Measurements from ENCODE around the gene B2M.
A peak's percentile ranks its signal among the peaks of the same experiment; 100 is the strongest.
"Not testable (repeated sequence)": the region's sequence is repeated elsewhere in the genome, so short reads cannot be mapped to it uniquely, and the experiment has no call there.

The B2M gene

DNA sequence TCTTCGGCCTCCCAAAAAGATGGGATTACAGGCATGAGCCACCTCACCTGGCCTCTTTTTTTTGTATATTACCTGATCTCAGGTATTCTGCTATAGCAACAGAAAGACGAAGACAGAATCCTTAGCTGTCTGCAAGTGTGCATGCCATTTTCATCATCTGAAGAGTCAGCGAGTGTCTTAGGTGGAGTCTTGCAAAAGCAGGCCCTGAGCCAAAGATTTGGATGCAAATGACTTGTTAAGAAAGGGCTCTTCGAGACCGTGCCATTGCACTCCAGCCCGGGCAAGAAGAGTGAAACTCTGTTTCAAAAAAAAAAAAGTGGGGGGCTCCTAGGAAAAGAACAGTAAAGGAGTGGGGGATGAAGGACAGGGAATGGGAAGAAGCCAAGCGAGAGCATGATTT is 14.8 kb downstream of the B2M start:
- DNase-seq (ENCODE audit: low read depth in 2 of 2) = no peak

DNA sequence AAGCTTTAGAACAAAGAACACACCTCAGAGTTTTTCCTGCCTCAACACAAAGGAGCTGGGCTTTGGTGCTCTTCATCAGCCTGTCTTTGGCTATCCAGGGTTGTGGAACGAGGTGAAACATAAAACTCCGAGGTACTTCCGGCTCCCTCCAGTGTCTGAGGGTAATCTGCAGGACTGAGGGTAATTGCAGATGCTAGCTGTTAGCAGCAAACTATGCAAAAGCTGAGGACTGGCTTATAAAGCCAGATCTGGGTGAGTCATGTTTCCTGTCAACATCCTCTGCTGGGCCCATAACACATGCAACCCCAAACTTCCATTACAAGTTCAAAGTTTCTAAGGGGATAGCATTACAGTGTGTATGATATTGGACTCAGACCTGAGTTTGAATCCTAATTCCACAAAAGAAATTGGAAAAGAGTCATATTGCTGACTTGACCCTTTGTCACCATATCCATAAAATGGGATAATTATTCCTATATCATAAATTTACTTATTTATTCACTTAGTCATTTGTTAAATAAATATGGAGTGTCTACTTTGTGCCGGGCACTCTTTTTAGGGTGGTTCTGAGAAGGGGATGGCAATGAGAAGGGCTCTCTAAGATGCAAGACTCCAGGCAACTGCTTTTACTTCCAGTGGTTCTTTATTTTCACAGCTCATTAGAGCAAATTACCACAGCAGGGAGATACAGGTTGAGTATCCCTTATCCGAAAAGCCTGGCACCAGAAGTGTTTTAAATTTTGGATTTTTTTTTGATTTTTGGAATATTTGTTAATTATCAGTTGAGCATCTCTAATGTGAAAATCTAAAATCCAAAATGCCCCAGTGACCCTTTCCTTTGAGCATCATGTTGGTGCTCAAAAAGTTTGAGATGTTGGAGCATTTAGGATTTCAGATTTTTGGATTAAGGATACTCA is 15.5 kb downstream of the B2M start:
- DNase-seq (ENCODE audit: low read depth in 2 of 2) = peak; percentile 80 to 81

DNA sequence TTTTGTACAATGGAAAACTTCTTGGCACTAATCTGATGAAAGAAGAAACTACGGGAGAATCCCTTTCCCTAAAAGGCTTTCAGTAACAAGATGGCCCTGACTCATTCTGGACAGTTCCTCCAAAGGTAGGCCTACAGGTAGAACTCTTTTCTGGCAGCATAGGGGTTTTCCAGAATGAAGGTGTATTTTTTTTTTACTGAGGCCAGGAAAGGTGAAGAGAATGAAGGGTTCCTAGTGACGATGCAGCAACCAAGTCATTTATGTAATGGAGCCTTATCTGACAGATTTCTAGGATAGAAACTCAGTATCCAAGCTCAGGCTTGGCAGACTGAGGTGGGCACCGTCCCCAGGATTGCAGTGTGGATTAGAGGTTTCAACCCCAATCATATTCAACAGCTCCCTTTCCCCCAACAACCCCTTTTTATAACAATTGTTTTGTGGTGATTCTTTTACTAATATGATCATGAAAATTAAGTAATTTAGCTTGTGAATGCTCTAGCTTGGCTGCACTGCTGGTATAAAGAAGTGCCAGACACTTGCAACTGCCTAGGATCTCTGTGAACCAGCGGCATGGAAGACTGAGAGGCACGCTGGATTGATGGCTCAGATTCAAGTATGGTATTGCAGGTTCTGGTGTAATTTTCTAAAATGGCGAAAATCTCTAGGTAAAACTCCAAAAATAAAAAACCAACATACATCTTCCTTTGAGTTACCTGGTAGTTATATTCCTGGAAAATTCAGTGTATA is 16.3 kb downstream of the B2M start:
- no peak for DNase-seq (ENCODE audit: low read depth in 2 of 2)

DNA sequence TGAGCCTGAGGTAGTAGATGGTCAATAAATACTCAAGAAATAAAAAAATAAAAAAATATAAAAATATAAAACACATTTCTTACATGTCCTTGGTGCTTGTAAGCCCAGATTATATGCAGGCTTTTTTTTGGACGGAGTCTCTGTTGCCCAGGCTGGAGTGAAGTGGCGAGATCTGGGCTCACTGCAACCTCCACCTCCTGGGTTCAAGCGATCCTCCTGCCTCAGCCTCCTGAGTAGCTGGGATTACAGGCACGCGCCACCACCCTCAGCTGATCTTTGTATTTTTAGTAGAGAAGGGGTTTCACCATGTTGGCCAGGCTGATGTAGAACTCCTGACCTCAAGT is 16.9 kb downstream of the B2M start:
- not testable (repeated sequence) for DNase-seq (ENCODE audit: low read depth in 2 of 2)

DNA sequence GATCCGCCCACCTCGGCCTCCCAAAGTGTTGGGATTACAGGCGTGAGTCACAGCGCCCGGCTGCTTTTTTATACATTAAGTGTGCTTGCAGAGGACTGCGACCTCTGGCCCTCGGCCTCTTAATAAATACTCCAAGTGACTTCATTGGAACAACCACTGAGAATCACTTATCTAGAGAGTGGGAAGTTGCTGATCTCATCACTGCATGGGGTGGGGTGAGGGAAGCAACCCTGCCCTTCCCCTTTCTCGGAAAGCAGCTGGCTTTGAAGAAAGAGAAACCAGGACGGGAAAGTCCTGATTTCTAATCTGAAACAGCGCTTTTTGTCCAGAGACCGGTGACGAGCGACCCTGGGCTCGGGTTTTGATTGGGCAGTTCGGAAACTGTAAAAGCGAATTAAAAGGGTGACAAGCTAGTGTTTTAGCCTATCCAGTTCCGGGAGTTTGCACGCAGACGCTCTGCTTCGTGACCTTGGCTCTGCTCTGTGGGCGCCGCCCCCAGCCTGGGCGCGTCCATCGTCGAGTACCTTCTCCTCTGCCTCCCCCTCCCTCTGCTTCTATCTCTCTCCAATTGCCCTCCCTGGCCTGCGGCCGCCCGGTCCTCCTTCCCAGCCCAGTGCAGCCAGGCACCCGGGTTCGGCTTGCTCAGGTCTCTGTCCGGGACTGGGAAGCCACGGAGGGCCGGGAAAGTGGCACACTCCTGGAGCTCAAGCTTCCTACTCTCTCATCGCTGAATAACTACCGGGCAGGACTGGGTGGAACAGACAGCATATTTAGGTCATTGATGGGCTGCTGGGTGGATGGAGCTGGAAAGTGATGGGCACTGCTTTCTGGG is 17.5 kb downstream of the B2M start:
- peak; percentile 96 for DNase-seq (ENCODE audit: low read depth in 2 of 2)

DNA sequence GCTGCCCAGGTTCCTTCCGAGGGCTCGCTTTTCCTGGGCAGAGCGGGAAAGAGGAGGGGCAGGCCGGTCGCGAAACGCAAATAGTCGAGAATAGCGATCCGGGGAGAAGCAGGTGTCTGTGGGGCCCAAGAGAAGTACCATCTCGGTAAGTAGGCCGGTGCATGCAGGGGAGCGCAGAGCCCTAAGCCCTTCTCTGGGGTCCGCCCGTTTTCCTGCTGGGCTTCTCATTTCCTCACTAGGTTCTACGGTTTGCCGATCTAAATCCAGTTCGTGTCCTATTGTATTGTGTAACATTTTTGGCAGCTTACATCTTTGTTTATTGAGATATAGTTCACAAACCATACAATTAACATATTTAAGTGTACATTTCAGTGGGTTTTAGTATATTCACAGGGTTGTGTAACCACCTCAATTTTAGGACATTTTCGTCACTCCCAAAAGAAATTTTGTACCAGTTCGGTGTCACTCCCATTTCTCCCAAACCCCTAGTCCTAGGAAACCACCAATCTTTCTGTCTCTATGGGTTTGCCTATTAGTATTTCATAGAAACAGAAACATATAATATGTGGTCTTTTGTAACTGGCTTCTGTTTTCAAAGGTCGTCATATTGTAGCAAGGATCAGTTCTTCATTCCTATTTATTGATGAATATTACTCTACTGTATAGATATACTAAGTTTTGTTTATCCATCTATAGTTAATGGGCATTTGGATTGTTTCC is 18.3 kb downstream of the B2M start:
- DNase-seq (ENCODE audit: low read depth in 2 of 2) = no peak

DNA sequence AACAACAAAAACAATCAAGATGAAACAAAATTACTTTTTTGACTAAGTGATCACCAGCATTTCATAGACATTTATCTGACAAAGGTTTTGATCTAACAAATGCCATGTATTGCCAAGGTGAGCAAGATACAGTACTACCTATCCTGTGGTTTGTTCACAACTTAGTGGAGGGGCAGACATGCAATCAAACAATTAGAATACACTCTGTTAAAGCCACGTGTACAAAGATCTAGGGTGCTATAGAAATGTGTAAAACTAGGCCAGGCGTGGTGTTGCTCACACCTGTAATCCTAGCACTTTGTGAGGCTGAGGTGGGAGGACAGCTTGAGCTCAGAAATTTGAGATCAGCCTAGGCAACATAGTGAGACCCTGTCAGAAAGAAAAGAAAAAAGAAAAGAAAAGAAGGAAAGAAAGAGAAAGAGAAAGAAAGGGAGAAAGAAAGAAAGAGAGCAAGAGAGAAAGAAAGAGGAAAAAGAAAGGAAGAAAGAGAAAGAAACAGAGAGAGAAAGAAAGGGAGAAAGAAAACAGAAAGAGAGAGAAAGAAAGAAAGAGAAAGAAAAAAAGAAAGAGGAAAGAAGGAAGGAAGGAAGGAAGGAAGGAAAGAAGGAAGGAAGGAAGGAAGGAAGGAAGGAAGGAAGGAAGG is 23.6 kb downstream of the B2M start:
- no peak for DNase-seq (ENCODE audit: low read depth in 2 of 2)

DNA sequence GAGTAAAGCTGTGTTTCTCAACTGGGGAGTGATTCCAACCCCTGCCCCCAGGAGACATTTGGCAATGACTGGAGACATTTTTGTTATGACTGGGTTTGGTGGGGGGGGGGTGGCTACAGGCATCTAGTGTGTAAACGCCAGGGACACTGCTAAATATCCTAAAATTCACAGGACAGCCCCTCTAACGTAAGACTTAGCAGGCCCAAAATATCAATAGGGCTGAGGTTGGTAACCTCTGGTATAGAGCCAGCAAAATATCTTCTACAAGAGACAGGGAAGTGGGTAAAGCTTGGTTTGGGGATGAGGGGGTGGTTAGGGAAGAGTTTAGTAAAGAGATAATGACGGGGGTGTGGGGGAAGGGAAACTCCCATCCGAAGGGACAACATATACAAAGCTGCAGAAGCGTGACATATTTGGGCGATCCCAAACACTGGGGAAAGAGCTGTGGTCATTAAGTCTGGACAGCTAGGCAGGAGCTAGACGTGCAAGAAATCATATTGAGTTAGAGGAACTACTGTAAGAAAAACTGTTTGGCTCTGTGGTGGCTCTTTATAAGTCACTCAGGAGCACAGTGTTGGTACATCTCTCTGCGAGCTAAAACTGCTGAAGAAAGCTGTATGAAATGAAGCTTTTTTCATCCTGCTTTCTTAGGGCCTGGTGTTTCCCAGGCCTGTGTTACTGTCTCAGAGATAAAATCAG is 24.3 kb downstream of the B2M start:
- DNase-seq (ENCODE audit: low read depth in 2 of 2) = no peak

DNA sequence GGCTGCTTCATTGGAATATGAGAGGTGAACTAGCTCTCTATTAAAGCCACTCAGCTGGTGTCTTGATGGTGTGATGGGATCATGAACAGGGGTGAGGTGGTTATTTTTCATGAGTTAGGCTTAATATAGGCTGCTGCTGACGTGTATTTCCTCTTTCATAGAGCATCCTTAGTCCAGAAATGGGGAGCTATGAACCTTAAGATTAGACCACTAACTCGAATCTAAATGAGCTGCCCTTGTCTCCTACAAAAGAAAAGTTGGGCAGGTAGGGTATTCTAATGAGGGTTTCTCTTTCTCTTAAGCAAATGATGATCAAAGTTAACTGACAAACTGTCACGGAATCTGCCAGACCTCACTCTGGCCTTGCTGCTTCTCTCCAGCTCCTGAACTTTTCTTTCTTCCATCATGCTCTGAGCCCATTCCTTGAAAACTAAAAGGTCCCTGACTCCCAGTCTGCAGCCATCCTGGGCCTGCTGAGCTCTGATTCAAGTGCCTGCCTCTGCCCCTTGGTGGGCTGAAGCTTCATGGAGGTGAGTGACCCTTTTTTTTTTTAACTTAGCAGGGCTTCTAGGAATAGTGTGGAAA is 25.0 kb downstream of the B2M start, which contains the start of gene TRIM69:
TRIM69 (plus strand) TSS at position 348 of the 585 bp plus-strand sequence; CDS start at position 525, 177 bp downstream.
- DNase-seq (ENCODE audit: low read depth in 2 of 2) = no peak

DNA sequence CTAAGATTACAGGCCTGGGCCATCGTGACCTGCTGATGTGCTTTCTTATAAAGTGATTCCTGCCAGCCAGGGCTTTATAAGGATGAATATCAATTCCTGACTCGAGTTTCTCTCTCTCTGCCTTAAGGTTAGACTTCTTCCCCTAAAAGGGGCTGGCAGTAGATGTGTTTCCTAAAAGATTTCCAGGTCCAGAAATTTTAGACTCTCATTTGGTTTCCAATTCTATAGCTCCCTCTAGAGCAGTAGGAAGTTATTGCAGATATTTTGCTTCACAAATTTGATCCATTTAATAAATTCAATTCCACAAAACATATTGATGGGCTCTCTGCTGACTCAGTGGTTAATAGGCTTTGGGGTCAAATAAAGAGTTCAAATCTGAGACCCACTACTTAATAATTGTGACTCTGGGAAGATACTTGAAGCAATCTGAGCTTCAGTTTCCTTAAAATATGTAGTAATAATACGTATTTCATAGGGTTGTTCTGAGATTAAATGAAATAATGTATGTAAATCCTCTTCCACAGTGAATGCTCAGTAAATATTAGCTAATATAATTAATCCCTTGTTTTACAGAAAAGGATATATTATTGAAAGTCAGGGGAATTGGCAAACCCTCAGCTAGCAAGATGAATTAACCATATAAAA is 27.1 kb downstream of the B2M start:
- peak in 1 of 2 experiments; percentile 30 for DNase-seq (ENCODE audit: low read depth in 2 of 2)

DNA sequence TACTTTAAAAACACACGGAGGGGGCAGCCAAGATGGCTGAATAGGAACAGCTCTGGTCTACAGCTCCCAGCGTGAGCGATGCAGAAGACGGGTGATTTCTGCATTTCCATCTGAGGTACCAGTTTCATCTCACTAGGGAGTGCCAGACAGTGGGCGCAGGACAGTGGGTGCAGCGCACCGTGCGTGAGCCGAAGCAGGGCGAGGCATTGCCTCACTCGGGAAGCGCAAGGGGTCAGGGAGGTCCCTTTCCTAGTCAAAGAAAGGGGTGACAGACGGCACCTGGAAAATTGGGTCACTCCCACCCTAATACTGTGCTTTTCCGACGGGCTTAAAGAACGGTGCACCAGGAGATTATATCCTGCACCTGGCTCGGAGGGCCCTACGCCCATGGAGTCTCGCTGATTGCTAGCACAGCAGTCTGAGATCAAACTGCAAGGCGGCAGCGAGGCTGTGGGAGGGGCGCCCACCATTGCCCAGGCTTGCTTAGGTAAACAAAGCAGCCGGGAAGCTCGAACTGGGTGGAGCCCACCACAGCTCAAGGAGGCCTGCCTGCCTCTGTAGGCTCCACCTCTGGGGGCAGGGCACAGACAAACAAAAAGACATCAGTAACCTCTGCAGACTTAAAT is 28.0 kb downstream of the B2M start:
- DNase-seq (ENCODE audit: low read depth in 2 of 2) = not testable (repeated sequence)

DNA sequence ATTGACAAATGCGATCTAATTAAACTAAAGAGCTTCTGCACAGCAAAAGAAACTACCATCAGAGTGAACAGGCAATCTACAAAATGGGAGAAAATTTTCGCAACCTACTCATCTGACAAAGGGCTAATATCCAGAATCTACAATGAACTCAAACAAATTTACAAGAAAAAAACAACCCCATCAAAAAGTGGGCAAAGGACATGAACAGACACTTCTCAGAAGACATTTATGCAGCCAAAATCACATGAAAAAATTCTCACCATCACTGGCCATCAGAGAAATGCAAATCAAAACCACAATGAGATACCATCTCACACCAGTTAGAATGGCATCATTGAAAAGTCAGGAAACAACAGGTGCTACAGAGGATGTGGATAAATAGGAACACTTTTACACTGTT is 32.1 kb downstream of the B2M start:
- not testable (repeated sequence) for DNase-seq (ENCODE audit: low read depth in 2 of 2)

DNA sequence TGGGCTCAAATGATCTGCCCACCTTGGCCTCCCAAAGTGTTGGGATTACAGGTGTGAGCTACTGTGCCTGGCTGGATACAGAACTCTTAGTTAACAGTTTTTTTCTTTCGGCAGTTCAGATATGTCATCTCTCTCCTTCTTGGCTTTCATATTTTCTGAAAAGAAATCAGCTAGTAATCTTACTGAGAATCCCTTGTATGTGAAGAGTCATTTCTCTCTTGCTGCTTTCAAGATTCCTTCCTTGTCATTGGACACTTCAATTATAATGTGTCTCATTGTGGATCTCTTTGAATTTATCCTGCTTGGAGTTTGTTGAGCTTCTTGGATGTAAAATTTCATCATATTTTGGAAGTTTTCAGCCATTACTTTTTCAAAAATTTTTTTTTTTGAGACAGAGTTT is 42.0 kb downstream of the B2M start:
- no peak for DNase-seq (ENCODE audit: low read depth in 2 of 2)

DNA sequence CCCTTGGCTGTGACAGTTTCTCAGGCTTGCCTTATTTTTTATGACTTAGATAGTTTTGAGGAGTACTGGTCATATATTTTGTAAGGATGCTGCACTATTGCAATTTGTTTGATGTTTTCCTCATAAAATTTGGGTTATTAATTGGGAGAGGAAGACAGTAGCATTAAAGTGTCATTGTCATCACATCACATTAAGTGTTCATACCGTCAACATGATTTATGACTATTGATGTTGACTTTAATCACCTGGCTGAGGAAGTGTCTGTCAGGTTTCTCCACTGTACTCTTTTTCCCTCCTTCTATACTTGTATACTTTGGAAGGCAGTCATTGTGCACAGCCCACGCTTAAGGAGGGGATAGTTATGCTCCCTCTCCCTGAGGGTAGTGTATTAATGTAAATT is 51.9 kb downstream of the B2M start:
- no peak for DNase-seq (ENCODE audit: low read depth in 2 of 2)

DNA sequence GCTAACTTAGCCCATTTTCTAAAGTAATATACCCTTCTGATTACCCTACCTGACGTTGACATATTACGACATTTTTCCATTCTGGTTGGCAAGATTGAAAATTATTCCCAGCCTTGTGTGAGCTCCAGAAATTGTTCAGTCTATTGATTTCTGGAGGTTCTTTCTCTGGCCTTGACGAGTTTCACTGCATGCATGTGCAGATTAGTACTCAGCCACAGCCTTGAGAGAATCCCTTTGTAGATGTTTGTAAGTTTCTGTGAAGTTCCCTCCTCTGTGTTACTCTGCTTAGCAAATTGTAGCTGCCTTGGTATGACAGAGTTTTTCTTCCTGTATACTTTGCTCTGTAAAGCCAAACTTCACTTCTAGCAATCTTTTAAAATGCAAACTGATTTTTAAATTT is 52.5 kb downstream of the B2M start:
- no peak for DNase-seq (ENCODE audit: low read depth in 2 of 2)

DNA sequence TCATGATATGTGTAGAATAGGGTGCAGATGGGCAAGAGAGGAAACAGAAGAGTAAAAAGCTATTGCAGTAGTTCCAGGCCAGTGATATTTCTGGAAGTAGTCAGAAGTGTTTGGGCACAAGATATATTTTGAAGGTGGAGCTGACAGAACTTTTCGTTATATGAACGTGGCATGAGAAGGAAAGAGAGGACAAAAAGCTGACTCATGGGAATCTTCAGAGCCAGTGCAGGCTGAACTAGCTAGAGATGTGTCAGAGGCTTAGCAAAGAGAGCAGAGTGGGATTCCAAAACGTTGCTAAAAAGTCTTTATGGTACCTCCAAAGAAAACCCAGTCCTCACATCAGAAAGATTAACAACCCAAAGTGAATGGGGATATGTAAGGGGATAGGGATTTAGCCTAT is 53.7 kb downstream of the B2M start:
- no peak for DNase-seq (ENCODE audit: low read depth in 2 of 2)

Data from fibroblast of skin of left biceps (primary cell).